AG04450 (cell line): ENCODE measurements around the gene ZNF579. TPM values are rescaled to one million over a fixed set of nuclear protein-coding genes. Genes with fewer than 3 reads are reported as not detected.
A peak's percentile ranks its signal among the peaks of the same experiment; 100 is the strongest.

Source experiments
- CTCF ChIA-PET: fragments of 300-600, 350-600 bp; formaldehyde crosslinking; extraction: SDS; loops from one replicate; lab custom pipeline; 2022; ENCODE audit warnings: antibody characterized with exemption, inconsistent platforms; lab: Charles Lee
- POLR2A ChIA-PET: fragments of 350-600 bp; formaldehyde crosslinking; extraction: SDS; loops from one replicate; lab custom pipeline; 2021; ENCODE audit warnings: antibody characterized with exemption, inconsistent platforms; lab: Yijun Ruan, JAX
- DNase-seq: peaks from one replicate; pipeline ENCODE4 v3.0.0-alpha.2; 2011; ENCODE audit warnings: low read depth, low spot score
- H3K27ac ChIP-seq: one replicate; pipeline ENCODE4 v1.5.1; 2012; ENCODE audit warnings: low read depth, low read length, control low read depth
- H3K27me3 ChIP-seq: one replicate; pipeline ENCODE4 v1.6.0; 2012; ENCODE audit warnings: low read length; ENCODE audit not compliant: control insufficient read depth, insufficient read depth
- H3K4me3 ChIP-seq: 2 replicates; pipeline ENCODE4 v1.5.1; 2011; ENCODE audit warnings: mild to moderate bottlenecking, low read depth, low read length, control low read depth
- H3K9me3 ChIP-seq: 2 replicates; pipeline ENCODE4 v1.5.1; 2012; ENCODE audit warnings: low read length; ENCODE audit not compliant: control insufficient read depth, insufficient read depth
- polyA plus RNA-seq: library from polyadenylated mRNA; depleted of rRNA; stranded (reverse); fragments of >200 nt; gene quantifications from 2 replicates; pipeline ENCODE4 v1.2.3, GENCODE V29; 2011
- TF ChIP-seq, protein P1 (sequence below): IDR thresholded peaks from 2 replicates; pipeline ENCODE4 v1.5.1; 2011; ENCODE audit warnings: low read depth, low read length, control low read depth, inconsistent platforms

Gene ZNF579
- polyA plus RNA-seq, 1 experiment: 4.2 TPM

DNA sequence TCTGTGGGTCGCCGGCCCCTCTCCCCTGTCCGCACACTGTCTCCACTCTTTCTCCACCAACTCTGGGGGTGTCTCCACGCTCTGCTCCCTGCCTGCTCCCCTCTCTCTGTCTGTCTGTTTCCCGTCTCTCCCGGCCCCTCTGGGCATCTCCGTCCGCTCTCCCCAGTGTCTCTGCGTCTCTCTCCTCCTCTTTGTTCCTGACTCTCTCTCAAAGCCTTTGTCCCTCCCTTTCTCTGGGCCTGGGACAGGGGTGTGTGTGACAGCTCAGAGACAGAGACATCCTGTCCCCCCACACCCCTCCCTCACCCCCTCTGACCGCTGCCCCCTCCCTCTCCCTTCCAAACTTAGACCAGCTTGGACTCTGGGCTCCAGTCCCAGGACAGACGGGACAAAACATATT lies 34.6 kb downstream of the ZNF579 start:
- Histone ChIP-seq H3K27me3 (no peaks in the 10 kb centered on the region), H3K27ac (no peak overlapping the region), H3K4me3 (no peak overlapping the region), H3K9me3 (peaks cover 11% of the 10 kb centered on the region)
- ChIA-PET CTCF (interaction anchor here (1.2 kb wide), 1 partner anchor 87 kb away, joined by 3 read pairs; no protein-coding TSS in a partner anchor), POLR2A (no interaction called here)
- no peak for DNase-seq
- TF ChIP-seq, protein P1, sequence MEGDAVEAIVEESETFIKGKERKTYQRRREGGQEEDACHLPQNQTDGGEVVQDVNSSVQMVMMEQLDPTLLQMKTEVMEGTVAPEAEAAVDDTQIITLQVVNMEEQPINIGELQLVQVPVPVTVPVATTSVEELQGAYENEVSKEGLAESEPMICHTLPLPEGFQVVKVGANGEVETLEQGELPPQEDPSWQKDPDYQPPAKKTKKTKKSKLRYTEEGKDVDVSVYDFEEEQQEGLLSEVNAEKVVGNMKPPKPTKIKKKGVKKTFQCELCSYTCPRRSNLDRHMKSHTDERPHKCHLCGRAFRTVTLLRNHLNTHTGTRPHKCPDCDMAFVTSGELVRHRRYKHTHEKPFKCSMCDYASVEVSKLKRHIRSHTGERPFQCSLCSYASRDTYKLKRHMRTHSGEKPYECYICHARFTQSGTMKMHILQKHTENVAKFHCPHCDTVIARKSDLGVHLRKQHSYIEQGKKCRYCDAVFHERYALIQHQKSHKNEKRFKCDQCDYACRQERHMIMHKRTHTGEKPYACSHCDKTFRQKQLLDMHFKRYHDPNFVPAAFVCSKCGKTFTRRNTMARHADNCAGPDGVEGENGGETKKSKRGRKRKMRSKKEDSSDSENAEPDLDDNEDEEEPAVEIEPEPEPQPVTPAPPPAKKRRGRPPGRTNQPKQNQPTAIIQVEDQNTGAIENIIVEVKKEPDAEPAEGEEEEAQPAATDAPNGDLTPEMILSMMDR: no peak

DNA sequence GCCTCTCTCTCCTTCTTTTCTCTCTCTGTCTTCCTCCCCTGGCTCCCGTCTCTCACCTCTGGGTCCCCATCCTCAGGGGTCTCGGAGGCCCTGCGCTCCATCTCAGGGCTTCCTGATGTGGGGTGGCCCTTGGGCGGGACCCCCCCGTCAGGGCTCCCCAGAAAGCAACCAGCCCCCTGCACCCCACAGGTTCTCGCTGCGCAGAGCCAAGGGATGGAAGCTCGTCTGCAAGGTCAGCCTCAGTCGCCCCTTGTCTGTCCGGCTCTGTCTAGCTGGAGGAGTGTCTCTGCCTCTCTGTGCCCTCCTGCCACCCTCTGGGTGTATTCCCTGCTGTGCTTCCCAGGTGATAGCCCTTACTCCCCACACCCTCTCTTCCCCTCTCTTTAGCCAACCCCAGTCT lies 35.2 kb downstream of the ZNF579 start, which contains the start of gene SBK3:
SBK3 (minus strand) TSS at position 101 of the 400 bp plus-strand sequence; CDS start at position 101, 0 bp downstream.
- Histone ChIP-seq H3K27ac (peak within 1 kb of the TSS; percentile 11), H3K9me3 (peaks cover 12% of the 10 kb centered on the region), H3K4me3 (no peak within 1 kb of the TSS), H3K27me3 (no peaks in the 10 kb centered on the region)
- TF ChIP-seq, protein P1: no peak
- POLR2A ChIA-PET: no interaction called here
- CTCF ChIA-PET: no interaction called here
- no peak for DNase-seq

DNA sequence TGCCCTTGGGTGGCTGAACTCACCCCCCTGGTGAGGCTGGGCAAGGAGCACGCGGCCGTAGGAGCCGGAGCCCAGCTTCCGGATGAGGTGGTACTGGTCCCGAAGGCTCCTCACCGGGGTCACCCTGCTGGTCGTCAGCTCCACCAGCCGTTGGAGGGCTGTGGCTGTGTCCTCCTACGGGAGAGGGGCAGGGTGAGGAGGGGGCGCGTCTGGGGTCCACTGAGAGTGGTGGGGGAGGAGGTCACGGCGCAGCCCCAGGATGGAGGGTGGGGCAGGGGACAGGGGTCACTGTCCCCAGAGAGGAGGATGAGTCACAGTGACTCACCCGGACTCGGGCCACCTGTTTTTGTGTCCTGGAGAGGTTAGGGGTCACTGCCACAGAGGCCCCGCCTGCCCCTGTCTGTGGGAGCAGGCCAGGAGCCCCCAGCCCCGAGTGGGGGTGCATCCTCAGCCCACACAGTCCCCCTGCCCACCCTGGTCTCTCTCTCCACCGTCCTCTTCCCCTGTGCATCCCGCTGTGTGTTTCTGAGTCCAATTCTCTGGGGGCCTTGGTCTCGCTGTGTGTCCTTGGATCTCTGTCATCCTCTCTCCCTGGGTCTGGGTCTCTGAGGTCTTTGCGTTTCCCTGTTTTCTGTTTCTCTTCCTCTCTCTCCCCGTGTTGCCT lies 35.7 kb downstream of the ZNF579 start:
- Histone ChIP-seq H3K27me3 (no peaks in the 10 kb centered on the region), H3K27ac (no peak overlapping the region), H3K4me3 (no peak overlapping the region), H3K9me3 (peaks cover 12% of the 10 kb centered on the region)
- DNase-seq: no peak
- TF ChIP-seq, protein P1: no peak
- ChIA-PET CTCF (no interaction called here), POLR2A (interaction anchor here (0.5 kb wide), 1 partner anchor 11 kb away, joined by 3 read pairs; no protein-coding TSS in a partner anchor)

DNA sequence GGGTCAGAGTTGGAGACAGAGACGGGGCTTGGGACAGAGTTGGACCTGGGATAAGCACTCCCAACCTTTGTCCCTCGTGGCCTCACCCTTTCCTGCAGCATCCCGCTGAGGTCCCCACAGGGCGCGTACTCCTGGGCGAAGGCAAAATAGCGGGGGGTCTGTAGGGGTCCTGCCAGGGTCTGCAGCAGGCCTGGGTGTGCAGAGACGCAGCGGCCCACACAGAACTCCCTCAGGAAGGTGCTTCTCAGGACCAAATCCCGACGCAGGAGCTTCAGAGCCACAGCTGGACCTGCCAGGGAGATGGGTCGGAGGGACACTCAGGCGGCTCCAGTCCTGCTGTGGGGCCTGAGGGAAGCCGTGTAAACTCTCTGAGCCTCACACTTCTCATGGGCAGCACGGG lies 36.6 kb downstream of the ZNF579 start:
- Histone ChIP-seq H3K27me3 (no peaks in the 10 kb centered on the region), H3K4me3 (no peak overlapping the region), H3K9me3 (peaks cover 12% of the 10 kb centered on the region), H3K27ac (no peak overlapping the region)
- no peak for DNase-seq
- ChIA-PET CTCF (no interaction called here), POLR2A (interaction anchor here (0.5 to 0.6 kb wide), 2 partner anchors 11 kb away, joined by 3 to 5 read pairs; no protein-coding TSS in a partner anchor)
- TF ChIP-seq, protein P1: no peak

DNA sequence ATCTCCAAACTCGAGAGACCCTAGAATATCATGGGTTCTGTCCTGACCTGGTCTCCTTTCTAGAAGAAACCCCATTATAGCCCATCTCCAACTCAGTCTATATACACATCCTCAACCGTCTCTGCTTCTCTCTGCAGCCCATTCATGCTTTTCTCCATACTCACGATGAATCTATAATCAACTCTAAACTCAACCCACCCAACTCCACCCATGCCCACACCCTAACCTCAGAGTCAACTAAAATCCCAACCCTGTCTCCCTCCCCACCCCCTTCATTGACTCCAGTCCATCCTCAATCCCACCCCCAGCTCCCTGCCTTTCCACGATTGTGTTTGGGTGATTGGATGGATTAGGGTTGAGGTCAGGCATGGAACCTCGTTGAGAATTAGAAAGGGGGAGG lies 37.1 kb downstream of the ZNF579 start:
- peaks cover 12% of the 10 kb centered on the region for H3K9me3 ChIP-seq
- no peak overlapping the region for H3K27ac ChIP-seq
- CTCF ChIA-PET: no interaction called here
- POLR2A ChIA-PET: interaction anchor here (0.6 kb wide), 1 partner anchor 11 kb away, joined by 5 read pairs; no protein-coding TSS in a partner anchor
- no peak for DNase-seq
- TF ChIP-seq, protein P1: no peak
- no peaks in the 10 kb centered on the region for H3K27me3 ChIP-seq
- no peak overlapping the region for H3K4me3 ChIP-seq
